HL-60 (cell line): ENCODE results near the gene SETD6.

Experiments
- CTCF ChIP-seq: IDR thresholded peaks from one replicate; pipeline ENCODE4 v1.5.1; 2011; ENCODE audit warnings: low read length, control low read depth, inconsistent platforms; ENCODE audit not compliant: insufficient read depth
- GABPA ChIP-seq: IDR thresholded peaks from 2 replicates; pipeline ENCODE4 v1.6.1; 2012; ENCODE audit warnings: low read depth
- POLR2AphosphoS5 ChIP-seq: IDR thresholded peaks from 2 replicates; pipeline ENCODE4 v1.6.1; 2012; ENCODE audit warnings: low read depth
- TF ChIP-seq, protein P1 (sequence below): IDR thresholded peaks from 2 replicates; pipeline ENCODE4 v1.6.1; 2012; ENCODE audit warnings: low read depth; ENCODE audit not compliant: insufficient replicate concordance

- no peak for TF ChIP-seq CTCF
- TF ChIP-seq, protein P1, sequence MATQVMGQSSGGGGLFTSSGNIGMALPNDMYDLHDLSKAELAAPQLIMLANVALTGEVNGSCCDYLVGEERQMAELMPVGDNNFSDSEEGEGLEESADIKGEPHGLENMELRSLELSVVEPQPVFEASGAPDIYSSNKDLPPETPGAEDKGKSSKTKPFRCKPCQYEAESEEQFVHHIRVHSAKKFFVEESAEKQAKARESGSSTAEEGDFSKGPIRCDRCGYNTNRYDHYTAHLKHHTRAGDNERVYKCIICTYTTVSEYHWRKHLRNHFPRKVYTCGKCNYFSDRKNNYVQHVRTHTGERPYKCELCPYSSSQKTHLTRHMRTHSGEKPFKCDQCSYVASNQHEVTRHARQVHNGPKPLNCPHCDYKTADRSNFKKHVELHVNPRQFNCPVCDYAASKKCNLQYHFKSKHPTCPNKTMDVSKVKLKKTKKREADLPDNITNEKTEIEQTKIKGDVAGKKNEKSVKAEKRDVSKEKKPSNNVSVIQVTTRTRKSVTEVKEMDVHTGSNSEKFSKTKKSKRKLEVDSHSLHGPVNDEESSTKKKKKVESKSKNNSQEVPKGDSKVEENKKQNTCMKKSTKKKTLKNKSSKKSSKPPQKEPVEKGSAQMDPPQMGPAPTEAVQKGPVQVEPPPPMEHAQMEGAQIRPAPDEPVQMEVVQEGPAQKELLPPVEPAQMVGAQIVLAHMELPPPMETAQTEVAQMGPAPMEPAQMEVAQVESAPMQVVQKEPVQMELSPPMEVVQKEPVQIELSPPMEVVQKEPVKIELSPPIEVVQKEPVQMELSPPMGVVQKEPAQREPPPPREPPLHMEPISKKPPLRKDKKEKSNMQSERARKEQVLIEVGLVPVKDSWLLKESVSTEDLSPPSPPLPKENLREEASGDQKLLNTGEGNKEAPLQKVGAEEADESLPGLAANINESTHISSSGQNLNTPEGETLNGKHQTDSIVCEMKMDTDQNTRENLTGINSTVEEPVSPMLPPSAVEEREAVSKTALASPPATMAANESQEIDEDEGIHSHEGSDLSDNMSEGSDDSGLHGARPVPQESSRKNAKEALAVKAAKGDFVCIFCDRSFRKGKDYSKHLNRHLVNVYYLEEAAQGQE: no peak
- no peak for TF ChIP-seq GABPA
- no peak for TF ChIP-seq POLR2AphosphoS5
Measured at GRCh38 chr16:58537124-58537906, 22.0 kb downstream of the SETD6 start.
